GM18505 (cell line): ENCODE data around the gene MRPL44.

ENCODE experiments used
- ATAC-seq: cut with Tn5 transposase; IDR thresholded peaks from one replicate; pipeline ENCODE4 v1.9.1; 2021; ENCODE audit not compliant: unreplicated experiment
- POLR2A ChIP-seq: IDR thresholded peaks from 4 replicates; pipeline ENCODE4 v1.6.1; 2011; ENCODE audit warnings: borderline replicate concordance; ENCODE audit not compliant: insufficient read depth, insufficient read length; ENCODE audit errors: extremely low read depth

MRPL44 gene

GRCh38 chr2:223957092-223957851, at the start of gene MRPL44:
MRPL44 (plus strand) TSS chr2:223957463; CDS start chr2:223957473, 10 bp downstream.
- TF ChIP-seq POLR2A = peak; percentile 69
- peak; percentile 97 for ATAC-seq

- no peak for ATAC-seq
- TF ChIP-seq POLR2A = no peak
Observed at GRCh38 chr2:223908304-223908998, 48.8 kb upstream of the MRPL44 start.

GRCh38 chr2:223909001-223909741, 48.1 kb upstream of the MRPL44 start:
- no peak for TF ChIP-seq POLR2A
- no peak for ATAC-seq

GRCh38 chr2:223914324-223914723, 42.9 kb upstream of the MRPL44 start:
- TF ChIP-seq POLR2A = no peak
- ATAC-seq = no peak

- TF ChIP-seq POLR2A = no peak
- ATAC-seq = no peak
Observed at GRCh38 chr2:223915071-223915470, 42.2 kb upstream of the MRPL44 start.

GRCh38 chr2:223916181-223916920, 40.9 kb upstream of the MRPL44 start:
- no peak for TF ChIP-seq POLR2A
- ATAC-seq = no peak

- TF ChIP-seq POLR2A = no peak
- no peak for ATAC-seq
Observed at GRCh38 chr2:223918671-223919134, 38.6 kb upstream of the MRPL44 start.

- ATAC-seq = no peak
- TF ChIP-seq POLR2A = no peak
Observed at GRCh38 chr2:223920109-223920508, 37.2 kb upstream of the MRPL44 start.

GRCh38 chr2:223921204-223921603, 36.1 kb upstream of the MRPL44 start:
- TF ChIP-seq POLR2A = no peak
- no peak for ATAC-seq

GRCh38 chr2:223922308-223922707, 35.0 kb upstream of the MRPL44 start:
- no peak for TF ChIP-seq POLR2A
- no peak for ATAC-seq

GRCh38 chr2:223923976-223924375, 33.3 kb upstream of the MRPL44 start:
- TF ChIP-seq POLR2A = no peak
- ATAC-seq = no peak

GRCh38 chr2:223925106-223925505, 32.2 kb upstream of the MRPL44 start:
- no peak for TF ChIP-seq POLR2A
- ATAC-seq = no peak
